Measurements from ENCODE around the gene ATP6V0A4. TPM values are rescaled to one million over a fixed set of nuclear protein-coding genes. Genes with fewer than 3 reads are reported as not detected.
A peak's percentile ranks its signal among the peaks of the same experiment; 100 is the strongest.

The ATP6V0A4 gene
- total RNA-seq, 1 donor from 2014 or later, result not detected

GRCh38 chr7:138729444-138729843 is 68.6 kb downstream of the ATP6V0A4 start:
- Mint-ChIP-seq H3K4me3 (ENCODE audit: unreplicated experiment) (no peak overlapping the region), H3K4me1 (ENCODE audit: unreplicated experiment) (no peaks in the 10 kb centered on the region), H3K27me3 (ENCODE audit: unreplicated experiment) (peaks cover 2% of the 10 kb centered on the region), H3K27ac (ENCODE audit: unreplicated experiment) (no peak overlapping the region), H3K9me3 (ENCODE audit: unreplicated experiment) (no peaks in the 10 kb centered on the region), H3K36me3 (ENCODE audit: low read depth, unreplicated experiment) (no peaks in the 10 kb centered on the region)
- no peak for DNase-seq (ENCODE audit: low spot score)
- no peak for TF ChIP-seq CTCF (IDR thresholded peaks at IDR 0.05; ENCODE audit: unreplicated experiment)

- H3K27ac Mint-ChIP-seq (ENCODE audit: unreplicated experiment), result no peak overlapping the region
- no peaks in the 10 kb centered on the region for H3K9me3 Mint-ChIP-seq (ENCODE audit: unreplicated experiment)
- no peak for TF ChIP-seq CTCF (IDR thresholded peaks at IDR 0.05; ENCODE audit: unreplicated experiment)
- H3K36me3 Mint-ChIP-seq (ENCODE audit: low read depth, unreplicated experiment), result no peaks in the 10 kb centered on the region
- no peak for DNase-seq (ENCODE audit: low spot score)
- H3K27me3 Mint-ChIP-seq (ENCODE audit: unreplicated experiment), result peaks cover 2% of the 10 kb centered on the region
- H3K4me1 Mint-ChIP-seq (ENCODE audit: unreplicated experiment), result no peaks in the 10 kb centered on the region
- no peak overlapping the region for H3K4me3 Mint-ChIP-seq (ENCODE audit: unreplicated experiment)
These were observed 70.5 kb downstream of the ATP6V0A4 start for GRCh38 chr7:138727336-138728099.

GRCh38 chr7:138726288-138726687 is 71.7 kb downstream of the ATP6V0A4 start:
- peak; percentile 16 for DNase-seq (ENCODE audit: low spot score)
- H3K9me3 Mint-ChIP-seq (ENCODE audit: unreplicated experiment), result no peaks in the 10 kb centered on the region
- H3K4me1 Mint-ChIP-seq (ENCODE audit: unreplicated experiment), result no peaks in the 10 kb centered on the region

GRCh38 chr7:138720286-138720685 is 77.7 kb downstream of the ATP6V0A4 start:
- no peak overlapping the region for H3K4me3 Mint-ChIP-seq (ENCODE audit: unreplicated experiment)
- H3K27me3 Mint-ChIP-seq (ENCODE audit: unreplicated experiment), result peaks cover 5% of the 10 kb centered on the region
- no peak for DNase-seq (ENCODE audit: low spot score)
- H3K36me3 Mint-ChIP-seq (ENCODE audit: low read depth, unreplicated experiment), result no peaks in the 10 kb centered on the region
- no peaks in the 10 kb centered on the region for H3K4me1 Mint-ChIP-seq (ENCODE audit: unreplicated experiment)
- no peak overlapping the region for H3K27ac Mint-ChIP-seq (ENCODE audit: unreplicated experiment)
- no peak for TF ChIP-seq CTCF (IDR thresholded peaks at IDR 0.05; ENCODE audit: unreplicated experiment)
- no peaks in the 10 kb centered on the region for H3K9me3 Mint-ChIP-seq (ENCODE audit: unreplicated experiment)

More at GRCh38 chr7:138726288-138726687, 71.7 kb downstream of the ATP6V0A4 start:
- TF ChIP-seq CTCF (IDR thresholded peaks at IDR 0.05; ENCODE audit: unreplicated experiment), result no peak
- H3K27me3 Mint-ChIP-seq (ENCODE audit: unreplicated experiment), result peaks cover 2% of the 10 kb centered on the region
- no peak overlapping the region for H3K27ac Mint-ChIP-seq (ENCODE audit: unreplicated experiment)
- no peak overlapping the region for H3K4me3 Mint-ChIP-seq (ENCODE audit: unreplicated experiment)
- H3K36me3 Mint-ChIP-seq (ENCODE audit: low read depth, unreplicated experiment), result no peaks in the 10 kb centered on the region

- H3K9me3 Mint-ChIP-seq (ENCODE audit: unreplicated experiment), result no peaks in the 10 kb centered on the region
- H3K36me3 Mint-ChIP-seq (ENCODE audit: low read depth, unreplicated experiment), result no peaks in the 10 kb centered on the region
- H3K4me1 Mint-ChIP-seq (ENCODE audit: unreplicated experiment), result no peaks in the 10 kb centered on the region
- no peak overlapping the region for H3K4me3 Mint-ChIP-seq (ENCODE audit: unreplicated experiment)
- H3K27ac Mint-ChIP-seq (ENCODE audit: unreplicated experiment), result no peak overlapping the region
- peaks cover 4% of the 10 kb centered on the region for H3K27me3 Mint-ChIP-seq (ENCODE audit: unreplicated experiment)
- no peak for TF ChIP-seq CTCF (IDR thresholded peaks at IDR 0.05; ENCODE audit: unreplicated experiment)
- DNase-seq (ENCODE audit: low spot score), result no peak
These were observed 81.1 kb downstream of the ATP6V0A4 start for GRCh38 chr7:138716889-138717288.
